T-helper 1 cell treated with Interleukin-12 subunit alpha and Interleukin-12 subunit beta and Interleukin-4 antibody, amounts not matched to agents 30 ng/mL and 1 ng/mL, for 36 hours (primary cell): Measurements from ENCODE around the gene SIGLEC11. TPM values are rescaled to one million over a fixed set of nuclear protein-coding genes. Genes with fewer than 3 reads are reported as not detected.
"Not testable (repeated sequence)": the region's sequence is repeated elsewhere in the genome, so short reads cannot be mapped to it uniquely, and the experiment has no call there.

Source experiments
- intact Hi-C: fragments of 100-400 bp; cut with micrococcal nuclease; formaldehyde crosslinking; loops from one replicate; pipeline ENCODE4 v1.15.1; 2024
- total RNA-seq: library from RNA; stranded (reverse); gene quantifications from 2 replicates; pipeline ENCODE4 v1.2.3, GENCODE V29; 2022

The SIGLEC11 gene
- total RNA-seq, 1 donor from 2014 or later = not detected

GRCh38 chr19:49929121-49929610 is 31.8 kb downstream of the SIGLEC11 start, which contains the start of the genes ATF5 and NUP62:
ATF5 (plus strand) TSS chr19:49929205; CDS start chr19:49930851, 1,646 bp downstream.
NUP62 (minus strand) TSS chr19:49929504; CDS start chr19:49909807, 19,697 bp downstream.
- intact Hi-C loops = loop anchor here (1.0 to 2.0 kb wide), 9 partner anchors 18 to 339 kb away; partner anchors contain the start of genes AKT1S1, AP2A1, MED25 and TBC1D17

GRCh38 chr19:49927526-49928264 is 33.3 kb downstream of the SIGLEC11 start:
- intact Hi-C loops = loop anchor here (2.0 kb wide), 2 partner anchors 17 to 161 kb away; partner anchors contain the start of gene AP2A1

DNA sequence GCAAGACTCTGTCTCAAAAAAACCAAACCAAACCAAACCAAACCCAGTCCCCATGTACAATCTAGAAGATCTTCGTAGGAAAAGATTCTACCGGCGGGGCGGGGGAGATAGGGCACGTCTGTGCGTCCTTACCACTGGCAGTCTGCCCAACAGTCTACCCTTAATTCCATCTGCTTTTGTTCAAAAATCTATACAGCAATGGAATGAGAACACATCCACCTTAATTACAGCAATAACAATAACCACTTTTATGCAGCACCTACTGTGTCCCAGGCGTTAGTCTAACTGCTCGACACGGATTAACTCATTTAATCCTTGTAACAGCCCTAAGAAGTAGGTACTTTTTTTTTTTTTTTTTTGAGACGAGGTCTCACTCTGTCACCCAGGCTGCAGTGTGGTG is 34.5 kb downstream of the SIGLEC11 start:
- intact Hi-C loops = no loop called here

- intact Hi-C loops = no loop called here
Observed at GRCh38 chr19:49925486-49925885, 35.5 kb downstream of the SIGLEC11 start.

DNA sequence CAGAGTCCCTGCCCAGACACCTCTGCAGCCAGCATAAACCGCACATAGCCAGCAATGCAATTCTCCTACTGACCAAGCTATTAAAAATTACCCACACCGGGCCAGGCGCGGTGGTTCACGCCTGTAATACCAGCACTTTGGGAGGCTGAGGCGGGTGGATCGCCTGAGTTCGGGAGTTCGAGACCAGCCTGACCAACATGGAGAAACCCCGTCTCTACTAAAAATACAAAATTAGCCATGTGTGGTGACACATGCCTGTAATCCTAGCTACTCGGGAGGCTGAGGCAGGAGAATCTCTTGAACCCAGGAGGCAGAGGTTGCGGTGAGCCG is 36.1 kb downstream of the SIGLEC11 start:
- intact Hi-C loops = not testable (repeated sequence)

GRCh38 chr19:49924004-49924880 is 36.7 kb downstream of the SIGLEC11 start:
- intact Hi-C loops = no loop called here

- intact Hi-C loops = no loop called here
Observed at GRCh38 chr19:49923055-49924003, 37.6 kb downstream of the SIGLEC11 start.

DNA sequence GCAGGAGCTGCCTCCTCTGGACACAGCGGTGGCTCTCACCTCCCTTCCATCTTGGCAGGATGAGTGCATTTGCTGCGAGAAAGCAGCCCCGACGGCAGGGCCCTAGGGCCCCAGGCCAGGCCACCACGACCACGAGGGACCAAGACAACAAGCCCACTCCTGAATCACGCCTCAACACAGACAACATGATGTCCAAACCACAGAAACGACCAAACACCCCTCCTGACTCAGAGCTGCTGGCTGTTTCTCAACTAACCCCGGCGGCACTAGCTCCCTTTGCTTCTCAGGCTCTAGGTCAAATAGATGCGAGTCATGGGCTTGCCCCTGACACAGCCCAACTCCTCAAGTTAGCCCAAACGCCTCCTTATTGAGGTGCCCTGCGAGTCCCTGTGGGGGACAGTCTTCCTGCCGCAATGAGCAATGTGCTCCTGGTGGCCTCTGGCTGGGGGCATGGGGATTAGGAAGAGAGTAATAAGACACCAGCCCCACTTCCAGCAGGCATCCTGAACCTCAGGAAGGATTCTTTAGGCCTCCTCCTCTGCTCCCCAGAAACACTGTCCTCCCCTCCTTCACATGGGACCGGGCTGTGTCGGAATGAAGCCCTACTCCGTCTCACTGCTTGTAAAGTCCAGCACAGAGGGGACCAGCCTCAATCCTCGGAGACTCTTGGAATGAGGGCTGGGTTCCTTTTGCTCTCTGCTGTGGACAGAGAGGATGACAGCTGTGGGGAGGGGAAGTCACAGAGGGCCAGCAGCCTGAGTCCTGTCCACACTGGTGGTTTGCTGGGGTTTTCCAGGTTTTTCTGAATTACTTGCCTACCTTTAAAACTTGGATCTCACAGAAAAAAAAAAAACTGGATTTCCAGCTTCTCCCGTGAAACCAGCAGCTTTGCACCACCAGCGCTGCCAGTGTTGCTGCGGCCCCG is 38.8 kb downstream of the SIGLEC11 start:
- intact Hi-C loops = no loop called here

DNA sequence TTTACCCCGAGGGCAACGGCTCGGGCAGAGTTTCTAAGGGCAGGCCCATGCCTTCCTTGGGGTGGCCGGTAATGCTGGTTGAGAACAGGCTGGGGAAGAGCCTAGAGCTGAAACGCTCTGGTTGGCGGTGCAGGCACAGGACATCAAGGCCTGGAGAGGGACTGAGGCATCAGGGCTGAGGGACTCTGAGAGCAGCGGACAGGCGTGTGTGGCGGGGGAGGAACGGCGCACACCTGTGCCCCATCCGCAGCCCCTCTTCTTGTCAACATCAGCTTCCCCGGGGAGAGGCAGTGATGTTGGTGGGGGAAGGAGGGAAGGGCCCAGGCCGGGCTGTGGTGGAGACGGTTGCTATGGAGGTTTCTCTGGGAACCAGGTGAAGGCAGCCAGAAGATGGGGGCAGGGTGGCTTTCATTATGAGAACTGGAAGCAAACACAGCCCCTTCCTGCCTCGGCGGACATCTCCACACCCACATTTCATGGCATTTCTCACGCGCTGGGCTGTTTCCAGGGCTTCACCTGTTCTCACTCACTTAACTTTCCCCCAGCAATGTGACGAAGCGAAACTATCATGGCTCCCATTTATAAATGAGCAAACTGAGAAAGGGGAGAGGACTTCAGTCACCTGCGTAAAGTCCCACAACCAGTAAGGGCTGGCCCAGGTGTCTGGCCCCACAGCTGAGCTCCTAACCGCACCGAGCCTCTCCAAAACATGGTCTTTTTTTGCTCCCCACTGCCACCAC is 40.2 kb downstream of the SIGLEC11 start:
- intact Hi-C loops = no loop called here

DNA sequence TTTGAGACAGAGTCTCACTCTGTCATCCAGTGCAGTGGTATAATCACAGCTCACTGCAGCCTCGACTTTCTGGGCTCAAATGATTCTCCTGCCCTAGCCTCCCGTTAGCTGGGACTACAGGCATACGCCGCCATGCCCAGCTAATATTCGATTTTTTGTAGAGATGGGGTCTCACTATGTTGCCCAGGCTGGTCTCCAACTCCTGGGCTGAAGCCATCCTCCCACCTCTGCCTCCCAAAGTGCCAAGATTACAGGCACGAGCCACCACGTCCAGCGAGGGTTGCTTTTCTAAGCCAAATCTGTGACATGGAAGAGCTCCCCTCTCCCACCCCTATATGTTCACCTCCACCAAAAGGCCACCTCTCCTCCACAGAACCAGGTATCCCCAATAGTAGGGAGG is 42.9 kb downstream of the SIGLEC11 start:
- intact Hi-C loops = no loop called here

- intact Hi-C loops = no loop called here
Observed at GRCh38 chr19:49916839-49917733, 43.9 kb downstream of the SIGLEC11 start.

- intact Hi-C loops = no loop called here
Observed at GRCh38 chr19:49915271-49915670, 45.7 kb downstream of the SIGLEC11 start.

- intact Hi-C loops = no loop called here
Observed at GRCh38 chr19:49913720-49914119, 47.3 kb downstream of the SIGLEC11 start.

DNA sequence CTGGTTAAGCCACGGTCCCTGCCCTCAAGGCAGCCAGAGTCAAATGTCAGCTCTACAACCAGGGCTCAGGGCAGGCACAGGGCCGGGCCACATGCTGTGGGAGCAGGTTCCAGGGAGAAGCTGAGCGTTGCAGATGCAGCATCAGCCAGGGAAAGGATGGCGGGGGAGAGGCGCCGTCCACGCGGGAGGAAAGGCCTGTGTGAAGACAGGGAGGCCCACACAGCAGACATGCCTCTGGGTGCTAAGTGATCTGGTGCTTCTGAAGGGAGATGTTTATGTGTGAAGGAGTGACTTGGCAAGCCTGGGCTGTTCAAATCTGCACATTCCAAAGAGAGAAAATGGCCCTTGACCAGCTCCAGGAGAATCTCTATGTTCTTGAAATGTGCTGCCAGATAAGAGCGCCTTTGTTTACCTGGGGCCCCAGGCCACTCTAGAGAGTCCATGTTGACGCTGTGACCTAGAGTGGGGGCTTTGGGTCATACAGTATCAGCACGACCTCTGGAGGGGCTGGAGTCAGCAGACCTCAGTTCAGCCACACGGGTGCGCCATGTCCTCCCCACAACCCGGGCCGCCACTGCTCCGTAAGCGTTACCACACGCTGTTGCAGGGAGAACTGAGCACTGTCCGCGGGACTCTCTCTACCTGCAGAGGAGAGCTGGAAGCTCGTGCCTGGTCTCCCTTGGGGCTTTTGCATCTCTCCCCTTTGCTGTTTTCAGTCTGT is 47.8 kb downstream of the SIGLEC11 start:
- intact Hi-C loops = no loop called here

DNA sequence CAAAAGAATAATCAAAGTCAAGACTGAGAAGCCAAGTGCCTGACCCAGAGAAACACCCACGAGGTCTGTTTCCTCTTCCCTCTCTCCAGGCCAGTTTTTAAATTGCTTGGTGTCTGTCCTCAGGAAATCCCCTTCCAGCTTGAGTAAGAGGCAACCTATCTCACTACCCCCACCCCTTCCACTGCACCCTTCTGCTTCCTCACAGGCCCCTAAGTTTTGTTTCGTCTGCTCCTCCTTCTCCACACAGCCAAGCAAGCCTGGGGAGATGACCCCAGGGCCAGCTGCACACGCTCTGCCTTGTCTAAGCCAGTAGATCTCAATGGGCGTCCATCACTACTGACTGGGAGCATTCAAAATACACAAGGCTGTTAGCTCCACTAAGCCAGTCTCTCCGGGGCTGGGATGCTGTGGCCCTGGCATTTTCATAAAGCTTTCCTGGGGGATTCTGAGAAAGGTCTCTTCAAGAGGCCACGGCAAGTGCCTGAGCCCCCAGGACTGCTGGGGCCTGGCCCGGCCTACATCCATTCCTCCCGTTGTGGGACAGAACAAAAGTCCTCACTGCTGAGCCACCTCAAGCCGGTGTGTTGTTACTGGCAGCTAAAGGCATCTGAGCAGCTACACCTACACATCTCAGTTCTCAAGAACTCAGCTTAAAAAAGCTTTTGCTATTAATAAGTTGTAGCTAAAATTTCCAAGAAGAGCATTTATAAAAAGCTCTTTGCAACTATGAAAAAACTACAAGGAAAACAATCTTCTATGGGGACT is 49.4 kb downstream of the SIGLEC11 start:
- intact Hi-C loops = loop anchor here (2.0 kb wide), 2 partner anchors 15 to 17 kb away; partner anchors contain the start of genes ATF5, IL4I1 and NUP62

- intact Hi-C loops = loop anchor here (2.0 kb wide), 2 partner anchors 13 to 19 kb away; partner anchors contain the start of genes ATF5, IL4I1 and NUP62
Observed at GRCh38 chr19:49910179-49910578, 50.8 kb downstream of the SIGLEC11 start.
